ENCODE data around the gene SPC24. TPM values are rescaled to one million over a fixed set of nuclear protein-coding genes. Genes with fewer than 3 reads are reported as not detected.

The SPC24 gene
- total and polyA plus RNA-seq, 9 of the 15 experiments (the other 6 are each of a cell fraction or from before 2014, with no cell fraction given), result 18.2 to 154 (median 60.9) TPM

GRCh38 chr19:11196406-11197287, 41.1 kb upstream of the SPC24 start (continued):
- TF ChIP-seq CHD7 (IDR thresholded peaks at IDR 0.05; ENCODE audit: low read depth, low read length) (no peak), ZNF740 (CRISPR knock-in tag; IDR thresholded peaks at IDR 0.05) (peak; percentile 93), ZNF740 (tag; IDR thresholded peaks at IDR 0.05) (peak in 1 of 2 experiments; percentile 54; a peak in 1 of 4 replicates)
